Mucosa of descending colon (tissue), 3 donors: ENCODE measurements around the gene RBM8A. TPM values are rescaled to one million over a fixed set of nuclear protein-coding genes. Genes with fewer than 3 reads are reported as not detected.

ENCODE experiments used
- ATAC-seq: fragments of 200-7000 bp; cut with Tn5 transposase; one replicate; pipeline ENCODE4 v1.9.1; 2020; ENCODE audit warnings: mild to moderate bottlenecking, moderate library complexity
- DNase-seq, 3 donors: peaks; one replicate each; pipeline ENCODE4 v3.0.0-alpha.2; 2020
- H3K36me3 ChIP-seq: fragments of 200-600 bp; one replicate; pipeline ENCODE4 v1.8.0; 2021; ENCODE audit warnings: low read depth, mild to moderate bottlenecking
- H3K4me1 ChIP-seq: fragments of 200-600 bp; one replicate; pipeline ENCODE4 v1.8.0; 2021; ENCODE audit warnings: low read depth, mild to moderate bottlenecking
- H3K4me3 ChIP-seq: fragments of 200-600 bp; one replicate; pipeline ENCODE4 v1.8.0; 2021; ENCODE audit warnings: mild to moderate bottlenecking
- H3K9me3 ChIP-seq: fragments of 200-600 bp; one replicate; pipeline ENCODE4 v1.8.0; 2021; ENCODE audit warnings: mild to moderate bottlenecking
- CTCF ChIP-seq: fragments of 200-600 bp; IDR thresholded peaks from one replicate; pipeline ENCODE4 v1.8.0; 2022; ENCODE audit warnings: antibody characterized with exemption, mild to moderate bottlenecking
- intact Hi-C, 2 donors: fragments of 100-400 bp; cut with DNase I in 1 of 2; cut with micrococcal nuclease in 1 of 2; formaldehyde crosslinking; loops; one replicate each; pipeline versions ENCODE4 v1.11.0 to v1.11.1; 2022; cut with DNase I, micrococcal nuclease
- total RNA-seq, 3 donors: library from RNA; stranded (reverse); fragmentation: NEBNext Ultra II Directional in 2 of 3; extraction: Animal tissue kit (Norgen Biotek cat#: 25700) in 2 of 3; gene quantifications; one replicate each; pipeline versions ENCODE4 v1.2.1 to v1.2.4, GENCODE V29; 2021 to 2023
- donor health status: DM: no; HTN: no; CAD: no; lungs with moderate emphysema.
- donor health status: DM: no; HTN: no; CAD: no.
- donor health status: DM: no; HTN: yes; CAD: no.

The RBM8A gene
- total RNA-seq, 3 donors from 2014 or later = 82.3 to 94.5 (median 93.9) TPM

DNA sequence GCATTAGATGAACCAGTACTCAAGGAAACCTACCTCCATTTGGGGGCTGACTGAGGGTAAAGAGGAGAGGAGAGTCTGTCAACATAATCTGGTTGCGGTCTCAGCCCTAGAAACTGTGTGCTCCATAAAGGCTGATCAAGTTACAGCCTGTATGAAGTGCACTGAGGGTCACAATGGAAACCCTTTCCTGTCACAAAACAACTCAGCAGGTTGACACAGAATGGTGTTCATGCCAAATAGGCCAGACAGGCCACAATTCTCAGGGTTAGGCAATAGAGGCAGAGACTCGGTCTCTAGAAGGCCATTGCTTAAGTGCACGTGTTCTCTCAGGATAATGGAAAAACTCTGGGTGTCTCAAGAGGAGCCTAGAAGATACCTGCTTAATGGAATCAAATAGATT is 37.6 kb downstream of the RBM8A start:
- Histone ChIP-seq H3K4me3 (no peak overlapping the region), H3K36me3 (no peaks in the 10 kb centered on the region), H3K4me1 (peaks cover 17% of the 10 kb centered on the region), H3K9me3 (no peaks in the 10 kb centered on the region)
- intact Hi-C loops = loop anchor here in 1 of 2 donors (10.0 kb wide), 1 partner anchor 125 kb away; no protein-coding TSS in a partner anchor
- no peak for DNase-seq
- TF ChIP-seq CTCF = no peak
- no peak for ATAC-seq

DNA sequence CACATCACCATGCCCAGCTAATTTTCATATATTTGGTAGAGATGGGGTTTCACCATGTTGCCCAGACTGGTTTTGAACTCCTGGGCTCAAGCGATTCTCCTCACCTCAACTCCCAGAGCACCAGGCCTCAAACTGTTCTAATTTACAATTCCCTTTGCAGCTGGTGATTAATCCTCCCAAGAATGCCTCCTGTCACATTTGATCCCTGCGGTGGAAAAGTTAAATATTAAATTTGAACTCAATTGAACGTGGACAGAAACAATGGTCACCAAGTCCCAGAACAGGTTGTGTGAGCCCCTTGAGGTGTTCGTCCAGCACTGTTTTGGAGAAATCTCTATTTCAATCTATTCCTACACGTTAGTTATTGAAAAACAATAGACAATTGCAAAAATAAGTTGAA is 39.7 kb downstream of the RBM8A start:
- no peak for TF ChIP-seq CTCF
- H3K36me3 ChIP-seq = no peaks in the 10 kb centered on the region
- H3K4me1 ChIP-seq = peaks cover 17% of the 10 kb centered on the region
- intact Hi-C loops = no loop called here
- no peaks in the 10 kb centered on the region for H3K9me3 ChIP-seq
- ATAC-seq (no peak), DNase-seq (no peak)
- H3K4me3 ChIP-seq = no peak overlapping the region

GRCh38 chr1:145886816-145887215 is 40.5 kb downstream of the RBM8A start:
- Histone ChIP-seq H3K9me3 (no peaks in the 10 kb centered on the region), H3K4me3 (no peak overlapping the region), H3K36me3 (no peaks in the 10 kb centered on the region), H3K4me1 (peaks cover 10% of the 10 kb centered on the region)
- TF ChIP-seq CTCF = no peak
- ATAC-seq (no peak), DNase-seq (no peak)
- intact Hi-C loops = no loop called here

DNA sequence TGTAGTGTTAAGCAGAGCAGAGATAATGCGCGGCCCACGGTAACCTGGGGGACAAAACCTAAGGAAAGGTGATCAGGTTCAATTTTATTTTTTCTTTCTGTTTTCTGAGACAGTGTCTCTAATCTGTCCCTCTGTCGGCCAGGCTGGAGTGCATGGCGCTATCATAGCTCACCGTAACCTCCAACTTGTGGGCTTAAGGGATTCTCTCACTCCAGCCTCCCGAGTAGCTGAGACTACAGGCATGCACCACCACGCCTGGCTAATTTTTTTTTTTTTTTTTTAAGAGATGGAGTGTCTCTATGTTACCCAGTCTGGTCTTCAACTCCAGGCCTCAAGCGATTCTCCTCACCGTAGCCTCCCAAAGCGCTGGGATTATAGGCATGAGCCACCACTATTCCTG is 40.9 kb downstream of the RBM8A start:
- Histone ChIP-seq H3K4me1 (peaks cover 6% of the 10 kb centered on the region), H3K36me3 (no peaks in the 10 kb centered on the region), H3K4me3 (no peak overlapping the region), H3K9me3 (no peaks in the 10 kb centered on the region)
- intact Hi-C loops = no loop called here
- ATAC-seq (no peak), DNase-seq (no peak)
- no peak for TF ChIP-seq CTCF

DNA sequence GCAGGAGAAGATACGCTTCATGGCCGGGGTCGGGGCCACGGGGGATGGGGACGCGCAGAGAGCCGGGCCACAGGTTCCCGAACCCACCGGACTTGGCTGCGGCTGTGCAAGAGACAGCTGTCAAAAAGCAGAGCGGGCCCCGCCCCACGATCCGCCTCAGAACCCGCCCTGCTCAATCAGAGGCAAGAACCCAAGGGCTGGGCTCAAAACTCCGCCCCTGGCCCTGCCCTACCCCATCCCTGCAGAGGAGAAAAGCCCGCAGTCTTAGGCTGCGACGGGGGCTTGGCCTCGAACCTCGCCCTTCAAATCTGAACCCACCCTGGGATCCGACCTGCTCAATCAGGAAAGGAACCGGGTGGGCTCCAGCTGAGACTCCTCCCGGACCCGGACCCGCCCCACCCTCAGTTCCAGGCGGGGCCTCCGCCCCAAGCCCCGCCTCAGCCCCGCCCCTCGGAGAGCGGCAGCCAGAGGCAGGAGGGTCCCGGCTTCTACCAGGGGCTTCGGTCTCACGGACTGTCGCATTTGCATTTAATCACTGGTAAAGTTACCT is 41.5 kb downstream of the RBM8A start, which contains the start of gene ANKRD35:
Gene ANKRD35 (minus strand): TSS at position 129 of the 550 bp plus-strand sequence. CDS start 108 bp downstream, at position 21.
- ATAC-seq (peak; percentile 99), DNase-seq (peak; percentile 89 to 90 (median 89))
- no peak for TF ChIP-seq CTCF

GRCh38 chr1:145884675-145885074 is 42.6 kb downstream of the RBM8A start:
- Histone ChIP-seq H3K9me3 (no peaks in the 10 kb centered on the region), H3K4me1 (peaks cover 6% of the 10 kb centered on the region), H3K4me3 (no peak overlapping the region), H3K36me3 (no peaks in the 10 kb centered on the region)
- no peak for ATAC-seq
- no peak for TF ChIP-seq CTCF
- intact Hi-C loops = no loop called here
- DNase-seq = no peak

More for the DNA sequence above, 41.5 kb downstream of the RBM8A start, which contains the start of gene ANKRD35:
- H3K4me1 ChIP-seq = peaks cover 6% of the 10 kb centered on the region
- intact Hi-C loops = no loop called here
- no peaks in the 10 kb centered on the region for H3K36me3 ChIP-seq
- no peak within 1 kb of the TSS for H3K4me3 ChIP-seq
- H3K9me3 ChIP-seq = no peaks in the 10 kb centered on the region
